Fibroblast of the conjunctiva (primary cell): ENCODE data around the gene CREB3L2.
"Not testable (repeated sequence)": the region's sequence is repeated elsewhere in the genome, so short reads cannot be mapped to it uniquely, and the experiment has no call there.

ENCODE experiments used
- DNase-seq: peaks from one replicate; pipeline ENCODE4 v3.0.0-alpha.2; 2010; ENCODE audit warnings: low read depth

Gene CREB3L2, protein sequence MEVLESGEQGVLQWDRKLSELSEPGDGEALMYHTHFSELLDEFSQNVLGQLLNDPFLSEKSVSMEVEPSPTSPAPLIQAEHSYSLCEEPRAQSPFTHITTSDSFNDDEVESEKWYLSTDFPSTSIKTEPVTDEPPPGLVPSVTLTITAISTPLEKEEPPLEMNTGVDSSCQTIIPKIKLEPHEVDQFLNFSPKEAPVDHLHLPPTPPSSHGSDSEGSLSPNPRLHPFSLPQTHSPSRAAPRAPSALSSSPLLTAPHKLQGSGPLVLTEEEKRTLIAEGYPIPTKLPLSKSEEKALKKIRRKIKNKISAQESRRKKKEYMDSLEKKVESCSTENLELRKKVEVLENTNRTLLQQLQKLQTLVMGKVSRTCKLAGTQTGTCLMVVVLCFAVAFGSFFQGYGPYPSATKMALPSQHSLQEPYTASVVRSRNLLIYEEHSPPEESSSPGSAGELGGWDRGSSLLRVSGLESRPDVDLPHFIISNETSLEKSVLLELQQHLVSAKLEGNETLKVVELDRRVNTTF

DNA sequence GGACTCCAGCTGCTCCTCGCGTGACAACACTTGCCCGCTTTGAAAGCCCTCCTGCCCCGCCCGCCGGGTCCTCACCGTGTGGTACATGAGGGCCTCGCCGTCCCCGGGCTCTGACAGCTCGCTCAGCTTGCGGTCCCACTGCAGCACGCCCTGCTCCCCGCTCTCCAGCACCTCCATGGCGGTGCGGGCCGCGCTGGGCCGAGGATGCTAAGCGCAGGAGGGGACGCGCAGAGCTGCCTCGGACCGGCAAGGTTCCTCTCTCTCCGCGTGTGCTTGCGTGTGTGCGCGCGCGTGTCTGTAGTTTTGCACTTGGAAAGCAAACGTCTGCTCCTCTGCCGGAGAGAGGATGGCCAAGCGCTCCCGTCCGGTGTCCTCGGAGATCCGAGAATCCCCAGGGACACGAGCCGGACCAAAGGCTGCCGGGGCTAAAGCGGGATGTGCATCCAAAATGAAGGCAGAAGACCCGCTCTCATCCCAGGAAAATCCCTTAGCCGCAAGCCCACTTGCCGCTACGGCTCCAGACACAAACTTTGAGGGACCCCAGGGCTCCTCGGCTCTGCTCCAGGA is at the start of gene CREB3L2:
TSS of gene CREB3L2 (minus strand) at position 558 of the 567 bp plus-strand sequence. CDS start at position 177, 381 bp downstream.
- DNase-seq = no peak

DNA sequence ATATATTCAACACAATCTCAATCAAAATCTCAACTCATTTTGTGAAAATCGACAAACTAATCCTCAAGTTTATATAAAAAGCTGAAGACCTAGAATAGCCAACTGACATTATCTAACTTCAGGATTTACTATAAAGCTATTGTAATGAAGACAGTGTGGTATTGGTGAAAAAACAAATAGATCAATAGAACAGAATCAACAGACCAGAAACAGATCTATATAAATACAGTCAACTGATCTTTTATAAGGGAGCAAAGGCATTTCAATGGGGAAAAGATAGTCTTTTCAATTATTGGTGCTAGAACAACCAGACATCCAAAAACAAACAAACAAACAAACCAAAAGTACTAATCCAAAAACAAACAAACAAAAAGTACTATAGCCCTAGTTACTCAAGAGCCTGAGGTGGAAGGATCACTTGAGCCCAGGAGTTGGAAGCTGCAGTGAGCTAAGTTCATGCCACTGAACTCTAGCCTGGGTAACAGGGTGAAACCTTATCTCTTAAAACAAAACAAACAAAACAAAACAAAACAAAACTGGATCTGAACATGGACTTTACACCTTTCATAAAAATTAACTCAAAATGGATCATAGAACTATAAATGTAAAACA is 47.7 kb upstream of the CREB3L2 start:
- DNase-seq = no peak

DNA sequence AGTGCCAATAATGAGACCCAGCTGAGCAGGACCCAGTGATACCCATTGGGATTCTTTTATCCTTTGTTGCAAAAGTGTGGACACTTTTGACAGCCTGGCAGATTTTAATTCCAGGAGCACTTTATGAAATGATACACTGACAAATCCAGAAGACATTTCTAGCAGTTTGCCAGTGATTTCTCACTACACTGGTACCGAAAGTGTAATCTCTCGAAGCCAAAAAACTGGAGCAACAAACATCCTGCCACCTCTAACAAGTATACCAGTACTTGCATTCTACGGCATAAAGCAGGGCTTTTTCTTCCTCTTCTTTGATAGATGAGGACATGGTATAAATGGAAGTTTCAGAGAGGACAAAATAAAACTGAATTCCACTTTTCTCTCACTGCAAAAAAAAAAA is 46.0 kb upstream of the CREB3L2 start:
- no peak for DNase-seq

DNA sequence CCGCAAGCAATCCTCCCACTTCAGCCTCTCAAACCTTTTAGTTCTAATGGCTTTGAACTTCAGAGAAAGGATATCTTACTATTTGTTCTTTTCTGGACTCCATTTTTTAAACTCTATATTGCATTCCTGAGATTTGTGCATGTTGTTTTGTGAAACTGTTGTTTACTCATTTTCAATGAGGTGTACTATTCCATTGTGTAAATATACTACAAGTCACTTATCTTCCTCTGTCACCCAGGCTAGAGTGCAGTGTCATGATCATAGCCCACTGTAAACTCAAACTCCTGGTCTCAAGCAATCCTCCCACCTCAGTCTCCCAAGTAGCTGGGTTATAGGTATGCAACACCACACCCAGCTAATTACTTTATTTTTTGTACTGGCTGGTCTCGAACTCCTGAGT is 43.0 kb upstream of the CREB3L2 start:
- no peak for DNase-seq

DNA sequence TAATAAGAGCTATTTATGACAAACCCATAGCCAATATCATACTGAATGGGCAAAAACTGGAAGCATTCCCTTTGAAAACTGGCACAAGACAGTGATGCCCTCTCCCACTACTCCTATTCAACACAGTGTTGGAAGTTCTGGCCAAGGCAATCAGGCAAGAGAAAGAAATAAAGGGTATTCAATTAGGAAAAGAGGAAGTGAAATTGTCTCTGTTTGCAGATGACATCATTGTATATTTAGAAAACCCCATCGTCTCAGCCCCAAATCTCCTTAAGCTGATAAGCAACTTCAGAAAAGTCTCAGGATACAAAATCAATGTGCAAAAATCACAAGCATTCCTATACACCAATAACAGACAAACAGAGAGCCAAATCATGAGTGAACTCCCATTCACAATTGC is 38.2 kb upstream of the CREB3L2 start:
- not testable (repeated sequence) for DNase-seq

DNA sequence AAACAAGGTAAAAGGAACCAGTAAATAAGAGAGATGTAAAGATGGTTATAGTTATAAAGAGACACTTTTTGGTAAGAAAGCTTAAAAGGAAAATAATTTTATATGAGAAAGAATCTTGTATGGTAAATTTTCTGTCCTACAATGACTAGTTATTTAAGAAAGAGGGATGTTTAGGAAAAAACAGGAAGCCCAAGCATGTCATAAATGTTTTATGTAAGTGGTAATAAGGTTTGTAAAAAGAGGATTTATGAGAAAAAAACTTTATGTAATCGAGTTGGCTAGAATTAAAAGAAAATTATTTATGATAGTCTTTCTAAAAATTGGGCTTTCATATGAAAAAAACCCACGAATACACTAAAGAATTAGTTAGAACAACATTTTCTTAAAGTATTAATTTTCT is 34.2 kb upstream of the CREB3L2 start:
- no peak for DNase-seq

DNA sequence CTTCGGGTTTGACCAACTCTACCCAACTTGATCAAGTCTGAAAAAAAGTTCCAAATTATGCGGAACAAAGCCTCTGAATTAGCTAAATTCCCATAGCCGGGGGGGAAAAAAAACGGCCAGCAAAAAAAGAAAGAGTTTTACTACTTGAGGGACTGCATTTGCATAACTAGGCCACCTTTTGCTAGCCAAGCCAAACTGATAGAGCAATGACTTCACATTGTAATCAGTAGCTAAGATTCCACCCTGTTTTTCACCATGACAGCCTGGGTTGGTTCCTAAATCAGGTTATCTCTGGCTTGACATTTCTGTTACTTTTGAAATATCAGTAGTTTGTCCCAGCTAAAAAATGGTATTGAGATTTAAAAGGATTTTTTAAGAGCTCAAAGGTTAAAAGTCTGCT is 31.4 kb upstream of the CREB3L2 start:
- DNase-seq = no peak

DNA sequence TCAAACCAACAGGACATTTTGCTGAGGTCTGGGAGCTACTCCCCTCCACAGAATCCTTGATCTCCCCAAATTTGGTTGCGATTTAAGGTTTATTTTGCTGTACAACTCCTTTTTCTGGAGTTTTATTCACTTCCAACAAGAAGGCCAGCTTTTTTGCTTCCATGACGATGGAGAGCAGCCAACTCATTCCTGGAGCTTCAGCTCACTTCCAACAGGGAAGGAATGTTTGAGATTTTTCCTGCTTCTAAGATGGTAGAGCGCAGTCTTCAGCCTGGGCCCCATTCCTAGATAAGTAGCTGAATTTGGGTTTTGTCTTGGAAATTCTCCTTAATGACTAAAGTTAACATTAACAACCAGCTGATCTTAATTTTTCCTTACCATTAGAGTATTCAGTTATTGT is 30.9 kb upstream of the CREB3L2 start:
- no peak for DNase-seq

DNA sequence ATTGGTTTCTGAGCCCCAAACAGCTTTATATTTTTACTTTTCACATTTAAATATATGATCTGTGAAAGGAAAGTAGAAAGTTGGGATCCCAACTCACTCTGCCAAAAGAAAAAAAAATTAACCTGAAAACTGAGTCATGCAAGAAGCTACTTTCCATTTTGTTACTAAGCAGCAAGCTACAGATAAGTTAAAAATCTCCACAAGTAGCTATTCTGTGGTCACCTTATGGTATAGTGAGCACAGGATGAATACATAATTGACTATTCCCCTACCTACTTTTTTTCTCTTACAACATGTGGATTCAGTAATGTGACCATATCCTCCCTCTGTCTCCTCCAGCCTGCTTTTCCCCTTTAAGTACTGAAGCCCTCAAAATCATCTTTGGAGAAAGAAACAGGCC is 30.3 kb upstream of the CREB3L2 start:
- DNase-seq = no peak

DNA sequence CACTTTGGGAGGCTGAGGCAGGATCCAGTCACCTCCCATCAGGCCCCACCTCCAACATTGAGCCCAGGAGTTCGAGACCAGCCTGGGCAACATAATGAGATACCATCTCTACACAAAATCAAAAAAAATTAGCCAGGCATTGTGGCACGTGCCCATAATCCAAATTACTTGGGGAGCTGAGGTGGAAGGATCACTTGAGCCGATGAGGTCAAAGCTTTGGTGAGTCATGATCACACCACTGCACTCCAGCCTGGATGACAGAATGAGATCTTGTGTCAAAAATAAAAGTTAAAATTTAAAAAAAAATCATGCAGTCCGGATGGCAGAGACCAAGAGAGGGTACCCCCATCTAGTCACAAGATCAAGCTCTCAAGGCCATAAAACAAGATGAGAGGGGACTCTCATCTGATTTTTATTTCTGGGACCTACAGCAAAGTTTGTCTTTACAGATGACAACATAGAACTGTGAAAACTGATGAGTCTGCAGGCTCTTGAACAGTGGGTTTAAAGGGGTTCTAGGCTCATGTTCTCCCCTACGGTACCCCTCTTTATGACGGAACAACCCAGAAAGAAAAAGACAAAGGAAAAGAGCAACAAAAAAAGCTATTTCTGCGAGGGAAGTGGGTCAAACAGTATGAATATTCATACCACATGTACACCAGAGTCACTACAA is 28.9 kb upstream of the CREB3L2 start:
- DNase-seq = no peak

DNA sequence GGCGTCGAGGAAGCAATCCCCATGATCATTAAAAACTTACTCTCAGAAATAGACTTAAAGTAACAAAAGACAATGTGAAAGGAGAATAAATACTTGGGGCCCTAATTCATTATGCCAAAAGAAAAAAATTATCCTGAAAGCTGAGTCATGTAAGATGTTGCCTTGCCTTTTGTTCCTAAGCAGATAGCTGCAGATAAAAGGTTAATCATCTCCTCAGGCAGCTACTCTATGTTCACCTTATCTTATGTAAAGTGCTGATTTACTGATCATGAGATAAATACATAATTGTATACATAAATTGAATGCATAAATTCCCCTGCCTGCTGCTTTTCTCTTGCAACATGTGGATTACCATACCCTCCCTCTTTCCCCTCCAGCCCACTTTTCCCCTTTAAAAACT is 28.1 kb upstream of the CREB3L2 start:
- no peak for DNase-seq

DNA sequence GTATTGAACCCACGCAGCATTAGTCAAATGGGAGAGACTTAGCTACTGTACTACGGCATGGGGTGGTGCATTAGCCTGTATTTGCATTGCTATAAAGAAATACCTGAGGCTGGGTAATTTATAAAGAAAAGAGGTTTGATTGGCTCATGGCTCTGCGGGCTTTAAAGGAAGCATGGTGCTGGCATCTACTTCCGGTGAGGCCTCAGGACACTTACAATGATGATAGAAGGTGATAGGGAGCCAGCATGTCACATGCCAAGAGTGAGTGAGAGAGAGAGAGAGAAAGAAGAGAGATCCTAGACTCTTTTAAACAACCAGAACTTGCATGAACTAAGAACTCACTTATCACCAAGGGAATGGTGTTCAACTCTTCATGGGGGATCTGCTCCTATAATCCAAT is 27.2 kb upstream of the CREB3L2 start:
- DNase-seq = no peak

DNA sequence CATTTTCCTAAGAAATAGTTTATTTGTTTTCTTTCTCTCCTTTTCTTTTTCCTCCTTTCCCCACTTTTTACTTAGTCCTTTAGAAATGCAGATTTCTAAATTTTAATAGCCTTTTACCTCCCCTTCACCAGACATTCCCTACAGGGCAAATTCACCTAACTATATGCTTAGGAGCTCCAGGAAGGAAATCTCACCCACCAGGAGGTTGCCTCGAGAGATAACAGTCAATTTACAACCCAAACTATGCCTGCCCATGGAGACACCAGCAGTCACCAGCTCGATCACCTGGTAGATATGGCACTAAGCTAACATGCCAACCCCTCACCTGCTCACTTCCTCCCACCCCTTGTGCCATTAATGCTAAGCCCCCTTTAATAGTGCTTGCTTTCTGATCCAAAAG is 25.2 kb upstream of the CREB3L2 start:
- DNase-seq = no peak

DNA sequence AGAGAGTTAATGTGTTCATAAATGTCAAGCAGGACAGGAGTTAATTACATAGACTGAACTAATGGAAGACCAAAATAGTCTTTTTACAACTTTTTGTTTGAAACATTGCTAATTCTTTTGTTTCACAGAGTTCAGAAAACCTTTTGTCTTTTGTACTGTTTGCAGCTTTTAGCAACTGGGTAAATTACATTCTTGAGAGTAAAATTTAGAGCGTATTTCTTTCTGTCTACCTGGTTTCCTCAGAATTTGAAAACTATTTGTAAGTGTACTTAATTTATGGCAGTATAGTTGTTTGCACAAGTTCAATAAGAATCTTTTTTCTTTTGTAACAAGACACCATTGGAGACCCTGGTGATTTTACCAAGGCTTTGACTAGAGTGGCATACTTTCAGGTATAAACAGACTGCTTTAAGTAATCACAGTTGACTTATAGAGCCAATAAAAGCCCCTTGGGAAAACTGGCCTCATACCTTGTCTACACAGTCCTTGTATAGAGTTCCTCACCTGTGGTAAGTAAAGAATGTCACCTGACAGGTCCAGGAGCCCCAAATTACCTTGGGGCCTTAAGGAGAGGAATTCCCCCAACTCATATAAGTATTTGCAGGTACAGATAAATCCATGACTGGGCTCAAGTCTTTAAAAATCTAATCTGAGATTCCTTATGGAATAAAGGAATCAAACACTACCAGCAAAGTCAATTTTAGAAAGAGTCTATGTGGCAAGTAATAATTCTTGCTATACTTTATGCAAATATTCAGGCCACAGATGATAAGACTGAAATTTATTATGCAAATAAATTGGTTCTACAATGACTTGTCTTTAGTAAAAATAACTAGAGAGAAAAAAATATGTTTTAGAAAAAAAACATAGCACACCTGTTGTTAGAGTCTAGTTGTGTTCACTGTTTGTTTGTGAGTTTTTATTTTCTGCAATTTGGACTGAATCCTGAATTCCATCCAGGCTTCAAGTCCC is 23.6 kb upstream of the CREB3L2 start:
- no peak for DNase-seq

DNA sequence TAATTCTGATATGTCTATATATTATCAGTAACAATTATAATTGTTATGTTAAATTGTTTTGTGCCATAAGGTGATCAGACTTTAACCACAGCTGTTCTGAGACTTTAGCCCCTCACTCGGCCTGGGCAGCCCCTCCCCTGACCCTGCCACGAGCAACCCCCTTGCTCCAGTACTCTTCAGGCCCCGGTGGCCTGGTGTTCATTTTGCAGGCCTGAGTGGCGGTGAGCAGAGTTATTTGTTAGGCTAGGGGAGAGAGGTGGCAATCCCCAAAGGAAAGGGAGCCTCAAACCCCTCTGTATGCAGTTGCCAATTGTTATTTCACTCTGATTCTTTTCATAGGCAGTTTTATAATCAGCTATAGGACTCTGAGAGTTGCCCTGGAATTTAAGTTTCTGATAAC is 22.9 kb upstream of the CREB3L2 start:
- no peak for DNase-seq

DNA sequence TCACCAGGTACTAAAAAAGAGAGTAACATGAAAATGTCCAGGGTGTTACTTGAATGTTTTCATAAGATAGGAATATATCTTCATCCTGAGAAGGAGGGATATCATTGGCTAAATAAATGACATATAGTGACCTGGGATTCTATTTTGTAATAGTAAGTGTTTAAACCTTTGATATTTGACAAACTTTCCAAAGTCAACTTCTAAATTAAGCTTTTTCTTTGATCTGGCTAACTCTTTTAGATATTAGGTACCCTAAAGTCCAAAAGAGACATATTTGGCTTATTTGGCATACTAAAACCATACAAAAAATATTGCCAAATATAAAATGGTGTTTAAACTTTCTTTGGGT is 22.4 kb upstream of the CREB3L2 start:
- DNase-seq = no peak

DNA sequence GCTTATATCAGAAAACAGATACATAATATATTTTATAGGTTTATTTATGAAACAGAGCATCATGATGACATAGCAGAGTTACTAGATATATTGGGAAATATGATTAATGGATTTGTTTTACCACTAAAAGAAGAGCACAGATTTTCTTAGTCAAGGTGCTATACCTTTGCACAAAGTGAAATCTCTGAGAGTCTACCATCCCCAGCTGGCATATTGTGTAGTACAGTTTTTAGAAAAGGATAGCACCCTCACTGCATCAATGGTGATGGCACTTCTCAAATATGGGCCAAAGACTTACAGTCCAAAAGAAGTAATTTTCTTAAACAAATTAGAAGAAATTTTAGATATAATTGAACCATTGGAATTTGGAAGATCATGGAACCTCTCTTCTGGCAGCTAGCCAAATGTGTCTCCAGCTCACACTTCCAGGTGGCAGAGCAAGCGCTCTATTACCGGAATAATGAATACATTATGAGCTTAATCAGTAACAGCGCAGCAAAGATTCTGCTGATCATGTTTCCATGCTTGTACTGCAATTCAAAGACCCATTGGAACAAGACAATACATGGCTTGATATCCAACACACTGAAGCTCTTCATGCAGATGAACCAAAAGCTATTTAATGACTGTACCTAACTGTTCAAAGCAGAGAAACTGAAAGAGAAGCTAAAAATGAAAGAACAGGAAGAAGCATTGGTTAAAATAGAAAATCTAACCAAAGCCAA is 21.9 kb upstream of the CREB3L2 start:
- no peak for DNase-seq

DNA sequence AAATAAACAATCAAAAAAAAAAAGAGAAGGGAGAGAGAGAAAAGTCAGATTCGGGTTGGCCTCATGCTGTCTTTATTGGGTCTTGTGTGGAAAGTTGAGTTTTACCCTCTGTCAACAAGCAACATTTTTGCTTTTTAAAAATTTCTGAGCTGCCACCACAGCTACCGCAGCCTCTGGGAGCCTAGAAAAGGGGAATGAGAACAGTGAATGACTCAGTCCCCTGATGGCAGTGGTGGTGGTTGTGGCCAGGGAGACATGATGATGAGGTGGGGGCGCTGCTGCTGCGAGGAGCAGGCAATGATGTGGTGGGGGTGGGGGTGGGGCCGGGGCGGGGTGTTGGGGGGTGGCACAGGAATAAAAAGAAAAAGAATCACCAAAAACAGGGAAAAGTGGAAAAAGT is 20.0 kb upstream of the CREB3L2 start:
- DNase-seq = no peak

DNA sequence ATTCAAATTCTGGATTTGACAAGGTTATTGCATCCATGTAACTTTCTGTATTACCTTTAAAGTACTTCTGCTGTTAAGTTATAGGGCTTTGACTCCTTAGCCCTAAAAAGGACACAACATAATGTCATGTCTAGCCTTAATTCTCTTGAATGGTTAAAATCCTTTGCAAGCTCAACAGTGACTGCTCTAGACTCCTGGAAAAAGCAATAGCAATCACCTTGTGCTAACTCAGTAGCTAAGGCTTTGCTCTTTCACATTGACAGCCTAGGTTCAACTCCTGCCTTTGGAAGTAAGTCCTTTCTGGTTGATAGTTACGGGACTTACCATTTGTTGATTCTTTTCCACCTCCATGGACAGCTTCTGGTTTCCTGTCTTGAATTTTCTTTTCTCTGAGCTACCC is 16.1 kb upstream of the CREB3L2 start:
- DNase-seq = no peak

DNA sequence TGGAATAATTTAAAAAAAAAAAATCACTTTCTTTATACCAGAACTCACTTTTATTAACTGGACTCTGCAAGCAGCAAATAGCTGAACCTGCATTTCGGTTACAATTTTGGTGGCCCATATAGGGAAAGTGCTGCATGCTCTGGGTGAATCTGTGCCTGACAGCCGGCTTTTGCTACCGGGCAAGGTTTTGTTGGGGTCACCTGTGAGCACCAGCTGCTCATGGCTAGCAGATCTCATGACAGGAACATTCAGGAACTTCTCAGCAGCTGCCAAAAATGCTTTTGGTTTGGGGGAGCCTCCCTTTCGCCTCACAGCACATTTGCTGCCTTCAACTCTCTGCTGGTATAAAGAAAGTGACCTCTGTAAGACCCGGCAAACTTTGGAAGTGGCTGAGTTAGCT is 13.2 kb upstream of the CREB3L2 start:
- no peak for DNase-seq

DNA sequence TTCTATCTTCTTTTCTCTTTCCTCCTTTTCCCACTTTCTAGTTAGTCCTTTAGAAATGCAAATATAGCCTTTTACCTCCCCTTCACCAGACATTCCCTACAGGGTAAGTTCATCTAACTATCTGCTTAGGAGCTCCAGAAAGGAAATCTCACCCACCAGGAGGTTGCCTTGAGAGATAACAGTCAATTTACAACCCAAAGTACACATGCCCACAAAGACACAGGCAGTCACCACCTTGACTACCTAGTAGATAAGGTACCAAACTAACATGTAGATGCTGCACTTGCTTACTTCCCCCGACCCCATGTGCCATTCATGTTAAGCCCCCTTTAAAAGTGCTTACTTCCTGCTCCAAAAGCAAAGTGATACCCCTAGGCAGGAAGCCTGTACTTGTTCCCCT is 12.8 kb upstream of the CREB3L2 start:
- no peak for DNase-seq
